Vagina (tissue), 2 donors: ENCODE results near the gene HMGCS2.

Source experiments
- CTCF ChIP-seq, 3 experiments: fragments of 450-650 bp in 2 of 3; fragments of 200-600 bp in 1 of 3; sonication (generic) in 1 of 3; IDR thresholded peaks; one replicate each; pipeline ENCODE4 v1.5.1; 2017 to 2019; ENCODE audit warnings: antibody characterized with exemption in 3 of 3, mild to moderate bottlenecking in 2 of 3, moderate library complexity in 2 of 3
- POLR2A ChIP-seq, 2 donors: fragments of 450-650 bp; IDR thresholded peaks; one replicate each; pipeline ENCODE4 v1.6.1; 2017; ENCODE audit warnings: antibody characterized with exemption in 2 of 2, mild to moderate bottlenecking in 2 of 2, moderate library complexity in 2 of 2
- POLR2AphosphoS5 ChIP-seq, 2 donors: sonication (generic); formaldehyde crosslinking; IDR thresholded peaks; one replicate each; pipeline ENCODE4 v1.9.0; 2017; ENCODE audit warnings: antibody characterized with exemption in 2 of 2, mild to moderate bottlenecking in 2 of 2, low read depth in 1 of 2; ENCODE audit not compliant: insufficient read depth in 1 of 2

- TF ChIP-seq POLR2A (IDR thresholded peaks at IDR 0.05) (no peak), CTCF (IDR thresholded peaks at IDR 0.05) (no peak), POLR2AphosphoS5 (IDR thresholded peaks at IDR 0.05; ENCODE audit: insufficient read depth in 1 of 2, low read depth in 1 of 2) (no peak)
These were observed 39.8 kb upstream of the HMGCS2 start for GRCh38 chr1:119808491-119808890.
